ENCODE measurements around the gene PCNT. TPM values are rescaled to one million over a fixed set of nuclear protein-coding genes. Genes with fewer than 3 reads are reported as not detected.
A peak's percentile ranks its signal among the peaks of the same experiment; 100 is the strongest.

PCNT gene
- total RNA-seq, 1 donor from 2014 or later = 36.0 TPM

DNA sequence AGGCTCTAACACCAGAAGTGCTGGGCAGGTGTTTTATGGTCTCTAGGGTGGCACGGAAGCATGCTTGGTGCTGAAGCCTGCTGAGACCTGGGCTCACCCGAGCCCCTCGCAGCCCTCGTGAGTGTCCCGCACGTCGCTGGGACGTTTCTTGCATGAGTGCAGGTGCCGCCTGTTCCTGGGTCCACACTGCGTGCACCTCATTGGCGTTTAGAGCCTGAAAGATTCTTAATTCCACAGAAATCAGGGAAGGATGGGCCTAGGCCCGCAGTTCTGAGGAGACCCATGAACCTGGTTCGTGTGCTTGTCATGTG is 91.0 kb downstream of the PCNT start:
- H3K27me3 Mint-ChIP-seq (ENCODE audit: unreplicated experiment) = peaks cover 2% of the 10 kb centered on the region
- H3K27ac Mint-ChIP-seq (ENCODE audit: unreplicated experiment) = no peak overlapping the region
- no peak for DNase-seq (ENCODE audit: low spot score)
- no peak overlapping the region for H3K4me3 Mint-ChIP-seq (ENCODE audit: unreplicated experiment)
- H3K36me3 Mint-ChIP-seq (ENCODE audit: low read depth, unreplicated experiment) = peaks cover 34% of the 10 kb centered on the region
- no peaks in the 10 kb centered on the region for H3K9me3 Mint-ChIP-seq (ENCODE audit: unreplicated experiment)
- TF ChIP-seq, protein P1, sequence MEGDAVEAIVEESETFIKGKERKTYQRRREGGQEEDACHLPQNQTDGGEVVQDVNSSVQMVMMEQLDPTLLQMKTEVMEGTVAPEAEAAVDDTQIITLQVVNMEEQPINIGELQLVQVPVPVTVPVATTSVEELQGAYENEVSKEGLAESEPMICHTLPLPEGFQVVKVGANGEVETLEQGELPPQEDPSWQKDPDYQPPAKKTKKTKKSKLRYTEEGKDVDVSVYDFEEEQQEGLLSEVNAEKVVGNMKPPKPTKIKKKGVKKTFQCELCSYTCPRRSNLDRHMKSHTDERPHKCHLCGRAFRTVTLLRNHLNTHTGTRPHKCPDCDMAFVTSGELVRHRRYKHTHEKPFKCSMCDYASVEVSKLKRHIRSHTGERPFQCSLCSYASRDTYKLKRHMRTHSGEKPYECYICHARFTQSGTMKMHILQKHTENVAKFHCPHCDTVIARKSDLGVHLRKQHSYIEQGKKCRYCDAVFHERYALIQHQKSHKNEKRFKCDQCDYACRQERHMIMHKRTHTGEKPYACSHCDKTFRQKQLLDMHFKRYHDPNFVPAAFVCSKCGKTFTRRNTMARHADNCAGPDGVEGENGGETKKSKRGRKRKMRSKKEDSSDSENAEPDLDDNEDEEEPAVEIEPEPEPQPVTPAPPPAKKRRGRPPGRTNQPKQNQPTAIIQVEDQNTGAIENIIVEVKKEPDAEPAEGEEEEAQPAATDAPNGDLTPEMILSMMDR (IDR thresholded peaks at IDR 0.05; ENCODE audit: unreplicated experiment) = no peak
- no peaks in the 10 kb centered on the region for H3K4me1 Mint-ChIP-seq (ENCODE audit: unreplicated experiment)

DNA sequence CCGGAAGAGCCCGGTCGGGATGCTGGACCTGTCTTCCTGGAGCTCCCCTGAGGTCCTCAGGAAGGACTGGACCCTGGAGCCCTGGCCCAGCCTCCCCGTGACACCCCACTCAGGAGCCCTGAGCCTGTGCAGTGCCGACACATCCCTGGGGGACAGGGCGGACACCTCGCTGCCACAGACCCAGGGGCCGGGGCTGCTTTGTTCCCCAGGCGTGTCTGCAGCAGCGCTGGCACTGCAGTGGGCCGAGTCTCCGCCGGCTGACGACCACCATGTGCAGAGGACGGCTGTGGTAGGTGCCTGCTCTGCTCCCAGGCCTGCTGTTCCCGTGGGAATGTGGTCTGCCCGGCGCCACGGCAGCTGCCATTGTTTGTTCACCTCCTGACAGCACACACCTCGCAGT is 92.6 kb downstream of the PCNT start:
- H3K27ac Mint-ChIP-seq (ENCODE audit: unreplicated experiment) = no peak overlapping the region
- H3K4me1 Mint-ChIP-seq (ENCODE audit: unreplicated experiment) = peaks cover 3% of the 10 kb centered on the region
- no peaks in the 10 kb centered on the region for H3K9me3 Mint-ChIP-seq (ENCODE audit: unreplicated experiment)
- H3K4me3 Mint-ChIP-seq (ENCODE audit: unreplicated experiment) = no peak overlapping the region
- TF ChIP-seq, protein P1 (IDR thresholded peaks at IDR 0.05; ENCODE audit: unreplicated experiment) = no peak
- H3K36me3 Mint-ChIP-seq (ENCODE audit: low read depth, unreplicated experiment) = peaks cover 26% of the 10 kb centered on the region
- no peak for DNase-seq (ENCODE audit: low spot score)
- H3K27me3 Mint-ChIP-seq (ENCODE audit: unreplicated experiment) = peaks cover 2% of the 10 kb centered on the region

DNA sequence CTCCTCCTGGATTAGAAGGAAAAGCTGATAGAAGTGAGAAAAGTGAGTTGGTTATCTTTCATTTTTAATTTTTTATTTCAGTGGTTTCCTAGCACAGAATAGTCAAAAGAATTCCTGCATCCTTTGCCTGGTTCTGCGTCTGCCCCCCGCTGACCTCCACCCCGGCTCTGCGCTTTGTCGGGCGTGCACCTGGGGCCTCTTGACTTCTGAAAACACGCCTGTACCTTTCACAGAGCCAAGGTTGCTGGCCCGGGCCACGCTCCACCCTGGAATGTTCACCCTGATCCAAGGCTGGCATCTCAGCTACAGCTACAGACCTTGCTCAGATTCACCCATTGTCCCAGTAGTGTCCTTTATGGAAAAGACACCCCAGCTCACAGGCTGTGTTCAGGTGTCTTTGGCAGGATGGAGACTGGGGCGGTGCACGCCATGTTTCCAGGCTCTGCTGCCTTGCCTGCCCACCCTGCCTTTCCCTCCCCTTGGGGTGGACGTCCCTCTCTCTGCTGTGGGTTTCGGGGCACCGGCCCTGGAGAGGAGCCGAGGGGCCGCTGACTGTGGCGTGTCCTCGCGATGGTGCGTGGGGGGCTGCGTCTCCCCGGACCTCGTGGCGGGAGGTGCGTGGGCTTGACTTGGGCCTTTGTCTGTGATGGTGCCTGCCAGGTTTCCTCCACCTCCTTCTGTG is 94.5 kb downstream of the PCNT start:
- TF ChIP-seq, protein P1 (IDR thresholded peaks at IDR 0.05; ENCODE audit: unreplicated experiment) = no peak
- H3K4me1 Mint-ChIP-seq (ENCODE audit: unreplicated experiment) = peaks cover 3% of the 10 kb centered on the region
- peak overlapping the region; percentile 54 for H3K4me3 Mint-ChIP-seq (ENCODE audit: unreplicated experiment)
- peaks cover 2% of the 10 kb centered on the region for H3K27me3 Mint-ChIP-seq (ENCODE audit: unreplicated experiment)
- DNase-seq (ENCODE audit: low spot score) = no peak
- H3K9me3 Mint-ChIP-seq (ENCODE audit: unreplicated experiment) = no peaks in the 10 kb centered on the region
- peaks cover 25% of the 10 kb centered on the region for H3K36me3 Mint-ChIP-seq (ENCODE audit: low read depth, unreplicated experiment)
- no peak overlapping the region for H3K27ac Mint-ChIP-seq (ENCODE audit: unreplicated experiment)

DNA sequence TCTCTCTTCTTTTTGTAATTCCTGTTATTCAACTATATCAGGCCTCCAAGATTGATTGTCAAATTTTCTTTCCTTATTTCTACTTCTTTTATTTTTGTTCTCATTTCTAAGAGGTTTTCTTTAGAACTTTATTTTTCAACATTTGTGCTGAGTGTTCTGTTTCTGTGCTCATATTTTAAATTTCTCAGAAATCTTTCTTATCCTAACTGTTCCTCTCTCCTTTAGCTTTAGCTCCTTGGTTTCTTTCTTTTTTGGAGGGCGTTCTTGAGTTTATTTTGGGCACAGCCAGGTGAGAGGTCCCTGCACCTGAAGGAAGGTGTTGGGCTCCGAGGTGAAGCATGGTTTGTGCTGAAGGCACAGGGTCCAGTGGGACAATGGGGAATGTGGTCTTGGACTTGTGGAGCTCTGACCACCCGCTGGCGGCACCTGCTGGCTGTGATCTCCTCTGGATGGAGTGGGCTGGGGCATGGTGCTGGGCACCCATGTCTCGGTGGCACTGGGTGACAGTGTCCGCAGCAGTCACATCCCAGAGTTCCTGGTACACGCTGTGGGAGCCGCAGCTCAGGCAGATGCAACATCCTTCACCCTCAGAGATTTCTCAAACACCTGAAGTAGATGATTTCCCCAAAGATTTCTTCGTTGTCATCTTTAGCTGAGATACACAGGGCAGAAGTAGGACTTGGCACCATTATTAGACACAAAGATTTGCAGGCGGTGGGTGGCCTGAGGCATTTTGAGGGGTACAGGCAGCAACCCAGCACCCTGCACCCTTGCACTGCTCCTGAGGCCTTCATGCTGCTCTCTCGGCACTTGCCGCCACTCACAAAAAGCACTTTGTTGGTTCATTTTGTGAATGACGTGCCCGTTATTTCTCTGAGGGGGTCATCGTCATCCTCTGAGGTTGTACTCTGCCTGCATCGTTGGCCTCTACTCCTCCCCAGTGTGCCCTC is 96.6 kb downstream of the PCNT start:
- Mint-ChIP-seq H3K36me3 (ENCODE audit: low read depth, unreplicated experiment) (peaks cover 27% of the 10 kb centered on the region), H3K4me3 (ENCODE audit: unreplicated experiment) (no peak overlapping the region), H3K9me3 (ENCODE audit: unreplicated experiment) (no peaks in the 10 kb centered on the region), H3K4me1 (ENCODE audit: unreplicated experiment) (peaks cover 7% of the 10 kb centered on the region), H3K27ac (ENCODE audit: unreplicated experiment) (no peak overlapping the region), H3K27me3 (ENCODE audit: unreplicated experiment) (peaks cover 4% of the 10 kb centered on the region)
- DNase-seq (ENCODE audit: low spot score) = no peak
- TF ChIP-seq, protein P1 (IDR thresholded peaks at IDR 0.05; ENCODE audit: unreplicated experiment) = no peak
